HEK293T (cell line): Measurements from ENCODE around the gene IRS1.
"Not testable (repeated sequence)": the region's sequence is repeated elsewhere in the genome, so short reads cannot be mapped to it uniquely, and the experiment has no call there.

Experiments used
- CTCF ChIA-PET: fragments of 350-600 bp; formaldehyde crosslinking; extraction: SDS; loops from one replicate; lab custom pipeline; 2021; ENCODE audit warnings: antibody characterized with exemption, inconsistent platforms; lab: Yijun Ruan, JAX
- POLR2A ChIA-PET: fragments of 350-600 bp; formaldehyde crosslinking; extraction: SDS; loops from one replicate; lab custom pipeline; 2020; ENCODE audit warnings: antibody characterized with exemption, inconsistent platforms; lab: Yijun Ruan, JAX
- DNase-seq: peaks from one replicate; pipeline ENCODE4 v3.0.0; 2012; ENCODE audit warnings: mixed read lengths; ENCODE audit errors: extremely low spot score
- ARNT ChIP-seq: fragments of 450-650 bp; IDR thresholded peaks from 2 replicates; pipeline ENCODE4 v1.6.1; 2017; ENCODE audit warnings: mild to moderate bottlenecking
- BHLHE40 ChIP-seq: fragments of 450-650 bp; IDR thresholded peaks from 2 replicates; pipeline ENCODE4 v1.6.1; 2016; ENCODE audit warnings: mild to moderate bottlenecking, moderate library complexity, borderline replicate concordance
- CTBP1 ChIP-seq: fragments of 450-650 bp; IDR thresholded peaks from 2 replicates; pipeline ENCODE4 v1.6.1; 2016; ENCODE audit warnings: borderline replicate concordance
- ELF4 ChIP-seq: fragments of 450-650 bp; IDR thresholded peaks from 2 replicates; pipeline ENCODE4 v1.6.1; 2017; ENCODE audit warnings: antibody characterized with exemption
- FOXA1 ChIP-seq: fragments of 450-650 bp; IDR thresholded peaks from 2 replicates; pipeline ENCODE4 v1.6.1; 2016; ENCODE audit warnings: mild to moderate bottlenecking
- FOXK2 ChIP-seq: fragments of 450-650 bp; IDR thresholded peaks from 2 replicates; pipeline ENCODE4 v1.6.1; 2016; ENCODE audit warnings: mild to moderate bottlenecking
- FOXM1 ChIP-seq: fragments of 450-650 bp; IDR thresholded peaks from 2 replicates; pipeline ENCODE4 v1.6.1; 2017; ENCODE audit warnings: mild to moderate bottlenecking, borderline replicate concordance
- HDGF ChIP-seq: fragments of 450-650 bp; IDR thresholded peaks from 2 replicates; pipeline ENCODE4 v1.6.1; 2017; ENCODE audit warnings: antibody characterized with exemption, borderline replicate concordance
- L3MBTL2 ChIP-seq: fragments of 450-650 bp; conservative IDR thresholded peaks from 2 replicates; pipeline ENCODE4 v1.6.1; 2016; ENCODE audit warnings: mild to moderate bottlenecking
- LEF1 ChIP-seq: fragments of 450-650 bp; IDR thresholded peaks from 2 replicates; pipeline ENCODE4 v1.6.1; 2017; ENCODE audit warnings: mild to moderate bottlenecking, borderline replicate concordance
- NFRKB ChIP-seq: fragments of 450-650 bp; IDR thresholded peaks from 2 replicates; pipeline ENCODE4 v1.6.1; 2016; ENCODE audit warnings: mild to moderate bottlenecking, moderate library complexity
- PKNOX1 ChIP-seq: fragments of 450-650 bp; IDR thresholded peaks from 2 replicates; pipeline ENCODE4 v1.6.1; 2016
- SP1 ChIP-seq: fragments of 450-650 bp; IDR thresholded peaks from 2 replicates; pipeline ENCODE4 v1.6.1; 2017
- SUZ12 ChIP-seq: fragments of 450-650 bp; IDR thresholded peaks from 2 replicates; pipeline ENCODE4 v1.6.1; 2016; ENCODE audit warnings: mild to moderate bottlenecking
- TARDBP ChIP-seq: fragments of 450-650 bp; IDR thresholded peaks from 2 replicates; pipeline ENCODE4 v1.6.1; 2016
- ZNF384 ChIP-seq: fragments of 450-650 bp; IDR thresholded peaks from 2 replicates; pipeline ENCODE4 v1.6.1; 2016

The IRS1 gene

DNA sequence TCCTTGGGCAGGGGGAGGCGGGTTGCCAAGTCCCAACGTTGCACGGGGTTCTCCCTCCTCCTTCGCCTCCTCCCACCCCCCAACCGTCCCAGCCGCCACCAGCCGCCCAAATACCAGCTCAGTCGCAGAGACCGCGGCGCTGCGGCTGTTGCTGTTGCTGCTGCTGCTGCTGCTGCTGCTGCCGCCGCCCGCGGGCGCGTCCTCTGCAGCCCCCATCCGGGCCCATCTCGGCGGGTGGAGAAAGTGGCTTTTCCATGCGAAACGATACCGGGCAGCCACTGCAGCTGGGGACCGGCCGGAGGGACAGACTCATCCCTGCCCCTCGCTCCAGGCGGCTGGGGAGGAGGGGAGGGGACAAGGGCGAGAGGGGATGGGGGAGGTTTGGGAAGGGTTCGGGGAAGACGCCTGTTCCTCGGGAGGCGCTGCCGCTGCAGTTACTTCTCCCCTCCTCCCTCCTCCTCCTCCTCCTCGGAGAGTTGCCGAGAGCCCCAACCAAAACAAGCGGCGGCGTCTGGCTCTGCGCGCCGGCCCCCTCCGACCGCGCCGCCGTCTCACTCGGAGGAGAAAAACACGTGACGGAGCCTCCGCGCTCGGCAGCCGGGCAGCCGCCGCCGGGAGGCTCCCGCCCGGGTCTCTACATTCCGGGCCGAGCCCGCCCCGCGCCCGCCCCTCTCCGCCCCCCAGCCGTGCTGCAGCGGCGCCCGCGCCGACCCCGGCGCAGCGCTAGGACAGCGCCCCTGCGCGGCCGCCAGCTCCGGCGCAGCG is at the start of gene IRS1:
Gene IRS1 (minus strand): TSS at position 610 of the 765 bp plus-strand sequence. CDS start 1,082 bp downstream, outside the sequence.
- ChIA-PET POLR2A (interaction anchor here (0.9 kb wide), 1 partner anchor 768 kb away, joined by 4 read pairs; no protein-coding TSS in a partner anchor), CTCF (interaction anchor here (0.9 kb wide), 1 partner anchor 303 kb away, joined by 3 read pairs; no protein-coding TSS in a partner anchor)
- TF ChIP-seq NFRKB (no peak), L3MBTL2 (peak; percentile 60)
- DNase-seq: peak; percentile 78

DNA sequence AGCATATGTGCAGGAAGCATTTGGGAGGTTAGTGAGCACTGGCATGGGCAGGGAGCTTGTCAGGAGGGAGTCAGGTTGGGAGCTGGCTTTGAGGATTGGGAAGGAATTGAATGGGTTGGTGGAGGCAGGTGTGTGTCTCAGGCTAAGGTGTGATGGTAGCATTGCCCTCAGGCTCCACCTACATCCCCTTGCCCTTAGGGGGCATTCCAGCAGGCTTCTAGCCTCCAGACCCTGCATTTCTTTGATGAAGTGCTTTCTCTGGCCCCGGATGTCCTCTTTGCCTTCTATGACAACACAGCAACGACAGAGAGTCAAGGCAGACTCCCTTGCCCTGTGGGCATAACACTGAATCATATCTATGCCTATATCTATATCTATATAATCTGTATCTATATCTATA is 49.7 kb upstream of the IRS1 start:
- ChIA-PET CTCF (no interaction called here), POLR2A (no interaction called here)
- TF ChIP-seq PKNOX1: no peak
- TF ChIP-seq ZNF384: no peak
- no peak for TF ChIP-seq CTBP1
- no peak for TF ChIP-seq SP1
- no peak for TF ChIP-seq ARNT
- no peak for TF ChIP-seq BHLHE40
- TF ChIP-seq SUZ12: no peak
- TF ChIP-seq FOXM1: no peak
- no peak for TF ChIP-seq TARDBP
- TF ChIP-seq HDGF: no peak
- no peak for TF ChIP-seq LEF1
- no peak for TF ChIP-seq L3MBTL2
- no peak for TF ChIP-seq ELF4
- TF ChIP-seq NFRKB: no peak
- TF ChIP-seq FOXA1: no peak
- TF ChIP-seq FOXK2: no peak
- DNase-seq: no peak

DNA sequence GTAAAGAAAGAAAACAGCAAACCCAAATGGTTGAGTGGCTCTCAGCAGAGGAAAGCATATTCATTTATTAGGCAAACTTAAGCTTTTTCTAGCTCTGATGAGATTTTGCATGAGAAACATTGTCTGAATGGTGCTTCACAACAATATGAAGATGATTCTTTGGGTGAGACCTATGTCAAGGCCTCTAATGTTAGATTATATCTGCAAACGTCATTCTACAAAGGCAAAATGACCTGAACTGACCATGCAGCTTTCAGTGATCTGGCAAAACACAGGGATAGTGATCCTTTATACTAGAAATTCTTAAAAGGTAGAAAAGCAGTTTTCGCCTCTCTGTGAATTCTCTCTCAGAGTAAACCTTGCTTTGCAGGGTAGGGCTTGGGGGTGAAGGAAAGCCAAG is 47.9 kb upstream of the IRS1 start:
- ChIA-PET POLR2A (no interaction called here), CTCF (no interaction called here)
- DNase-seq: no peak
- no peak for TF ChIP-seq BHLHE40
- TF ChIP-seq LEF1: no peak
- no peak for TF ChIP-seq FOXA1
- no peak for TF ChIP-seq L3MBTL2
- TF ChIP-seq FOXK2: no peak

DNA sequence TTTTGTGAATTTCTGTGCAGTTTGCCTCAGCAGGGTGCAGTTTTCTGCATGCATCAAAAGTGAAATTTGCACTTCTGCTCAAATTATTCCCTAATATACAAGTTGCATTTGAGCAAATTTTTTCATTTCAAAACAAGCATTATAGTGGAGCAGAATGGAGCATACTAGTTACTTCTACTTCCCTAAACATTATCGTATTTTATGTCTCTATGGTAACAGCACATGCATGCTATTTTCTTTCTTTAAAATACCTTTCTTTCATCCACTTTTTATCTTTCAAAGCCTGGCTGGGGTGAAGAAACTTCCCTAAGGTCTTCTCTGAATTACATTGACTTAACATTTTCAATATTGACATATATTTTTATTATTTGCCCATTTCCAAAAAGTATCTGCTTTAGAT is 47.5 kb upstream of the IRS1 start:
- ChIA-PET POLR2A (no interaction called here), CTCF (no interaction called here)
- DNase-seq: no peak
- TF ChIP-seq NFRKB (no peak), ARNT (no peak), FOXA1 (no peak), PKNOX1 (no peak), ZNF384 (no peak), L3MBTL2 (no peak), SUZ12 (no peak)

- CTCF ChIA-PET: no interaction called here
- no peak for DNase-seq
- POLR2A ChIA-PET: no interaction called here
- TF ChIP-seq HDGF (no peak), ELF4 (no peak), TARDBP (no peak), FOXK2 (no peak), SP1 (no peak)
Measured at GRCh38 chr2:226845386-226846116, 45.9 kb upstream of the IRS1 start.

GRCh38 chr2:226843001-226843400 is 43.4 kb upstream of the IRS1 start:
- POLR2A ChIA-PET, DNase-seq, CTCF ChIA-PET: not testable (repeated sequence)

GRCh38 chr2:226839951-226840350 is 40.3 kb upstream of the IRS1 start:
- ChIA-PET POLR2A (no interaction called here), CTCF (no interaction called here)
- no peak for DNase-seq
- TF ChIP-seq PKNOX1 (no peak), NFRKB (no peak), SP1 (no peak), L3MBTL2 (no peak), CTBP1 (no peak), ZNF384 (no peak), FOXK2 (no peak), TARDBP (no peak), LEF1 (no peak), FOXA1 (no peak), FOXM1 (no peak)
